HCEC 1CT (cell line): ENCODE results near the gene ST3GAL2.
"Not testable (repeated sequence)": the region's sequence is repeated elsewhere in the genome, so short reads cannot be mapped to it uniquely, and the experiment has no call there.

ENCODE experiments used
- DNase-seq: peaks from one replicate; pipeline ENCODE4 v3.0.0-alpha.2; 2017

ST3GAL2 gene

GRCh38 chr16:70380919-70381603 lies 57.8 kb downstream of the ST3GAL2 start:
- DNase-seq, result peak; percentile 98

GRCh38 chr16:70380248-70380918 lies 58.5 kb downstream of the ST3GAL2 start:
- DNase-seq, result peak; percentile 62

- DNase-seq, result no peak
These were observed 59.9 kb downstream of the ST3GAL2 start for GRCh38 chr16:70378869-70379493.

- DNase-seq, result no peak
These were observed 61.1 kb downstream of the ST3GAL2 start for GRCh38 chr16:70377782-70378181.

GRCh38 chr16:70375636-70376611 lies 63.0 kb downstream of the ST3GAL2 start:
- DNase-seq, result no peak

GRCh38 chr16:70374213-70374612 lies 64.7 kb downstream of the ST3GAL2 start:
- no peak for DNase-seq

GRCh38 chr16:70372921-70373728 lies 65.8 kb downstream of the ST3GAL2 start:
- DNase-seq, result no peak

GRCh38 chr16:70370924-70371323 lies 68.0 kb downstream of the ST3GAL2 start:
- no peak for DNase-seq

- peak; percentile 15 for DNase-seq
These were observed 68.8 kb downstream of the ST3GAL2 start for GRCh38 chr16:70370145-70370544.

- no peak for DNase-seq
These were observed 74.5 kb downstream of the ST3GAL2 start for GRCh38 chr16:70364399-70364798.

- no peak for DNase-seq
These were observed 79.3 kb downstream of the ST3GAL2 start for GRCh38 chr16:70359552-70359951.

- DNase-seq, result no peak
These were observed 89.1 kb downstream of the ST3GAL2 start for GRCh38 chr16:70349783-70350182.

- no peak for DNase-seq
These were observed 89.9 kb downstream of the ST3GAL2 start for GRCh38 chr16:70348991-70349390.

- DNase-seq, result no peak
These were observed 93.1 kb downstream of the ST3GAL2 start for GRCh38 chr16:70345840-70346239.

- no peak for DNase-seq
These were observed 96.9 kb downstream of the ST3GAL2 start for GRCh38 chr16:70342016-70342415.

- DNase-seq, result no peak
These were observed 97.3 kb downstream of the ST3GAL2 start for GRCh38 chr16:70341600-70341999.

- DNase-seq, result no peak
These were observed 101.1 kb downstream of the ST3GAL2 start for GRCh38 chr16:70337814-70338213.

- not testable (repeated sequence) for DNase-seq
These were observed 106.2 kb downstream of the ST3GAL2 start for GRCh38 chr16:70332728-70333127.

GRCh38 chr16:70331588-70332358 lies 107.1 kb downstream of the ST3GAL2 start:
- DNase-seq, result no peak

GRCh38 chr16:70331091-70331490 lies 107.8 kb downstream of the ST3GAL2 start:
- no peak for DNase-seq
